Stromal cell of bone marrow (primary cell): ENCODE results near the gene CAPN12.

Experiments
- DNase-seq: peaks from one replicate; pipeline ENCODE4 v3.0.0-alpha.2; 2012; ENCODE audit warnings: low read depth

Gene CAPN12

GRCh38 chr19:38725469-38726283, 18.6 kb downstream of the CAPN12 start:
- DNase-seq = no peak

- no peak for DNase-seq
These were observed 20.1 kb downstream of the CAPN12 start for GRCh38 chr19:38723990-38724854.

GRCh38 chr19:38723606-38723965, 20.7 kb downstream of the CAPN12 start:
- DNase-seq = no peak

GRCh38 chr19:38722947-38723605, 21.2 kb downstream of the CAPN12 start:
- no peak for DNase-seq

GRCh38 chr19:38721979-38722773, 22.1 kb downstream of the CAPN12 start:
- no peak for DNase-seq

- DNase-seq = no peak
These were observed 22.8 kb downstream of the CAPN12 start for GRCh38 chr19:38721496-38721895.

GRCh38 chr19:38720559-38721236, 23.6 kb downstream of the CAPN12 start:
- DNase-seq = no peak

GRCh38 chr19:38719761-38720558, 24.3 kb downstream of the CAPN12 start:
- DNase-seq = no peak

- DNase-seq = no peak
These were observed 25.3 kb downstream of the CAPN12 start for GRCh38 chr19:38718747-38719543.

- no peak for DNase-seq
These were observed 26.4 kb downstream of the CAPN12 start for GRCh38 chr19:38717855-38718254.

- DNase-seq = no peak
These were observed 27.2 kb downstream of the CAPN12 start for GRCh38 chr19:38717051-38717450.

GRCh38 chr19:38715555-38715954, 28.7 kb downstream of the CAPN12 start:
- no peak for DNase-seq

- DNase-seq = no peak
These were observed 29.9 kb downstream of the CAPN12 start for GRCh38 chr19:38714354-38714778.

- no peak for DNase-seq
These were observed 30.4 kb downstream of the CAPN12 start for GRCh38 chr19:38713865-38714264.

- DNase-seq = no peak
These were observed 31.0 kb downstream of the CAPN12 start for GRCh38 chr19:38713227-38713649.

- no peak for DNase-seq
These were observed 32.0 kb downstream of the CAPN12 start for GRCh38 chr19:38712161-38712748.

- peak; percentile 90 for DNase-seq
These were observed 32.5 kb downstream of the CAPN12 start for GRCh38 chr19:38711726-38712153.

- no peak for DNase-seq
These were observed 33.1 kb downstream of the CAPN12 start for GRCh38 chr19:38710928-38711725.
